Mucosa of descending colon (tissue), 3 donors: ENCODE measurements around the gene TULP3. TPM values are rescaled to one million over a fixed set of nuclear protein-coding genes. Genes with fewer than 3 reads are reported as not detected.

Source experiments
- ATAC-seq: fragments of 200-7000 bp; cut with Tn5 transposase; one replicate; pipeline ENCODE4 v1.9.1; 2020; ENCODE audit warnings: mild to moderate bottlenecking, moderate library complexity
- DNase-seq, 3 donors: peaks; one replicate each; pipeline ENCODE4 v3.0.0-alpha.2; 2020
- H3K36me3 ChIP-seq: fragments of 200-600 bp; one replicate; pipeline ENCODE4 v1.8.0; 2021; ENCODE audit warnings: low read depth, mild to moderate bottlenecking
- H3K4me1 ChIP-seq: fragments of 200-600 bp; one replicate; pipeline ENCODE4 v1.8.0; 2021; ENCODE audit warnings: low read depth, mild to moderate bottlenecking
- H3K4me3 ChIP-seq: fragments of 200-600 bp; one replicate; pipeline ENCODE4 v1.8.0; 2021; ENCODE audit warnings: mild to moderate bottlenecking
- H3K9me3 ChIP-seq: fragments of 200-600 bp; one replicate; pipeline ENCODE4 v1.8.0; 2021; ENCODE audit warnings: mild to moderate bottlenecking
- intact Hi-C, 2 donors: fragments of 100-400 bp; cut with DNase I in 1 of 2; cut with micrococcal nuclease in 1 of 2; formaldehyde crosslinking; loops; one replicate each; pipeline versions ENCODE4 v1.11.0 to v1.11.1; 2022; cut with DNase I, micrococcal nuclease
- total RNA-seq, 3 donors: library from RNA; stranded (reverse); fragmentation: NEBNext Ultra II Directional in 2 of 3; extraction: Animal tissue kit (Norgen Biotek cat#: 25700) in 2 of 3; gene quantifications; one replicate each; pipeline versions ENCODE4 v1.2.1 to v1.2.4, GENCODE V29; 2021 to 2023
- TF ChIP-seq, protein P1 (sequence below): fragments of 200-600 bp; IDR thresholded peaks from one replicate; pipeline ENCODE4 v1.8.0; 2022; ENCODE audit warnings: antibody characterized with exemption, mild to moderate bottlenecking
- donor health status: DM: no; HTN: no; CAD: no; lungs with moderate emphysema.
- donor health status: DM: no; HTN: no; CAD: no.
- donor health status: DM: no; HTN: yes; CAD: no.

The TULP3 gene
- total RNA-seq, 3 donors from 2014 or later = 7.9 to 18.2 (median 8.2) TPM

DNA sequence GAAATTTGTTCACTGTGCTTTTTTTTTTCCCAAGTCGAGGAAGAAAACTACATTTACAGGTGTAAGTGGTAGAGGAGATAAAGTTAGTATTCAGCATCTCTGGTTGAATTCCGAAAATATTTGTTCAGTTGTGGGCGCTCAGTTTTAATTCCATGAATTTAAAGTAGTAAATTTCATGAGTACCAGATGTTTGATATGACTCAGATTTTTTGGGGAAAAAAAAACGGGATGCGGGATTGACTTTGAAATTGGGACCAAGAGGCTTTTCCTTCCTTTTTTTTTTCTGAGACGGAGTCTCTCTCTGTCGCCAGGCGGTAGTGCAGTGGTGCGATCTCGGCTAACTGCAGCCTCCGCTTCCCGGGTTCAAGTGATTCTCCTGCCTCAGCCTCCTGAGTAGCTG, 1.6 kb downstream of the TULP3 start:
- H3K4me3 ChIP-seq = no peak overlapping the region
- ATAC-seq = no peak

DNA sequence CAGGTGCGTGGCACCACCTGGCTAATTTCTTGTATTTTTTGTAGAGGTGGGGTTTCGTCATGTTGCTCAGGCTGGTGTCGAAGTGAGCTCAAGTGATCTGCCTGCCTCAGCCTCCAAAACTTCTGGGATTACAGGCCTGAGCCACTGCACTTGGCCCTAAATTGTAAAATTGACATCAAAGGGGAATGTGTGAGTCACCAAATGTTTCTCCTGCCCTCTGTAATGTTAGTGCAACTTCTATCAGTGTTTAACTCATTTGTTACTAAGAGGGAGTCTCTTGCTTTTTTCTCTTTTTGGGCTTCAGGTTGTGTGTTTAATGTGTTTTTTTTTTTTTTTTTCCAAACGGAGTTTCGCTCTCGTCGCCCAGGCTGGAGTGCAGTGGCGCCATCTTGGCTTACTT, 2.3 kb downstream of the TULP3 start:
- Histone ChIP-seq H3K4me1 (no peaks in the 10 kb centered on the region), H3K9me3 (no peaks in the 10 kb centered on the region), H3K4me3 (no peak overlapping the region), H3K36me3 (no peaks in the 10 kb centered on the region)
- intact Hi-C loops = no loop called here
- no peak for ATAC-seq
- TF ChIP-seq, protein P1, sequence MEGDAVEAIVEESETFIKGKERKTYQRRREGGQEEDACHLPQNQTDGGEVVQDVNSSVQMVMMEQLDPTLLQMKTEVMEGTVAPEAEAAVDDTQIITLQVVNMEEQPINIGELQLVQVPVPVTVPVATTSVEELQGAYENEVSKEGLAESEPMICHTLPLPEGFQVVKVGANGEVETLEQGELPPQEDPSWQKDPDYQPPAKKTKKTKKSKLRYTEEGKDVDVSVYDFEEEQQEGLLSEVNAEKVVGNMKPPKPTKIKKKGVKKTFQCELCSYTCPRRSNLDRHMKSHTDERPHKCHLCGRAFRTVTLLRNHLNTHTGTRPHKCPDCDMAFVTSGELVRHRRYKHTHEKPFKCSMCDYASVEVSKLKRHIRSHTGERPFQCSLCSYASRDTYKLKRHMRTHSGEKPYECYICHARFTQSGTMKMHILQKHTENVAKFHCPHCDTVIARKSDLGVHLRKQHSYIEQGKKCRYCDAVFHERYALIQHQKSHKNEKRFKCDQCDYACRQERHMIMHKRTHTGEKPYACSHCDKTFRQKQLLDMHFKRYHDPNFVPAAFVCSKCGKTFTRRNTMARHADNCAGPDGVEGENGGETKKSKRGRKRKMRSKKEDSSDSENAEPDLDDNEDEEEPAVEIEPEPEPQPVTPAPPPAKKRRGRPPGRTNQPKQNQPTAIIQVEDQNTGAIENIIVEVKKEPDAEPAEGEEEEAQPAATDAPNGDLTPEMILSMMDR = no peak
- DNase-seq = no peak

More for the DNA sequence above, 1.6 kb downstream of the TULP3 start:
- Histone ChIP-seq H3K9me3 (no peaks in the 10 kb centered on the region), H3K36me3 (no peaks in the 10 kb centered on the region), H3K4me1 (no peaks in the 10 kb centered on the region)
- no peak for DNase-seq
- intact Hi-C loops = no loop called here
- TF ChIP-seq, protein P1 = no peak

DNA sequence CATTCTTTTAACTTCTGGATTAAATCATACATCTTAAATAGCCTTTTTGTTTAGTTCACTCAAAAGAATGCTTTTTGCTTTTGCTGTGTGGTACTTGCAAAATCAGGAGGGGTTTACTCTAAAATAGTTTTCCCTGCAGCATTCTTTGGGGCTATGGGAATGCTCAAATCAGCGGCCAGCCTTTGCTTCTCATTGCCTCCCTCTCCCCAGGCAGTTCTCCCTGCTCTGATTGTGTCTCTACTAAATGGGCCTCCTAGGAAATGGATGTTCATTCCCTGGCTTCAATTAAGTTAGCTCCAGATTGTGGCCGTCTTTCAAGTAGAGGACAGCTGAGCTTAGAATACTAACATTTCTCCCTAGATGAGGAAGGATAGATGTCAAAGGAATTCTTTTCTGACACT, 4.4 kb downstream of the TULP3 start:
- no peaks in the 10 kb centered on the region for H3K4me1 ChIP-seq
- H3K36me3 ChIP-seq = no peaks in the 10 kb centered on the region
- TF ChIP-seq, protein P1 = no peak
- no peaks in the 10 kb centered on the region for H3K9me3 ChIP-seq
- H3K4me3 ChIP-seq = no peak overlapping the region
- no peak for ATAC-seq
- intact Hi-C loops = no loop called here
- DNase-seq = no peak

DNA sequence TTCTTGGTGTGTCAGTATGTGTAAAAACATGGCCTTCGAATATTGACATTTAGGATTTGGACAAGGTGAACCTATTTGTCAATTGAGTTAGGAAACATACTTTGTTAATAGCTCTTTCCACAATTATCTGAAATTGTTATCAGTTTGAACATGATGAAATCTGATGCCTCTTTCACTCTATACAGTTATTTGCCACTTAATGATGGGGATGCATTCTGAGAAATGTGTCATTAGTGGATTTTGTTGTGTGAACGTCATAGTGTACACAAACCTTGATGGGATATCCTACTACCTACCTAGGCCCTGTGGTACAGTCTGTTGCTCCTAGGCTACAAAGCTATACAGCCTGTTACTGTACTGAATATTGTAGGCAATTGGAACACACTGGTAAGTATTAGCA, 4.8 kb downstream of the TULP3 start:
- intact Hi-C loops = no loop called here
- no peaks in the 10 kb centered on the region for H3K4me1 ChIP-seq
- ATAC-seq (no peak), DNase-seq (no peak)
- TF ChIP-seq, protein P1 = no peak
- H3K4me3 ChIP-seq = no peak overlapping the region
- no peaks in the 10 kb centered on the region for H3K9me3 ChIP-seq
- H3K36me3 ChIP-seq = no peaks in the 10 kb centered on the region

DNA sequence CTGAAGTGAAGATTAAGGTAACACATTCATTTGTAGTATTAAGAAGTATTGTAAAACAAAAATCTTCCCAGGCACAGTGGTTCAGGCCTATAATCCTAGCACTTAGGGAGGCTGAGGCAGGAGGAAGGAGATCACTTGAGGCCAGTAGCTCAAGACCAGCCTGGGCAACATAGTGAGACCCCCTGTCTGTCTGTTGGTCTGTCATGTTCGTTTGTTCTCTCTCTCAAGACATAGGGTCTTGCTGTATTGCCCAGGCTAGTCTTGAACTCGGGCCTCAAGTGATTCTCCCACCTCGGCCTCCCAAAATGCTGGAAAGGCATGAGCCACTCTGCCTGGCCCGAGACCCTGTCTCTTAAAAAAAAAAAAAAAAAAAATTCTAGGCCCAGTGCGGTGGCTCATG, 6.7 kb downstream of the TULP3 start:
- intact Hi-C loops = no loop called here
- ATAC-seq (no peak), DNase-seq (no peak)
- H3K36me3 ChIP-seq = no peaks in the 10 kb centered on the region
- no peaks in the 10 kb centered on the region for H3K4me1 ChIP-seq
- no peak overlapping the region for H3K4me3 ChIP-seq
- H3K9me3 ChIP-seq = no peaks in the 10 kb centered on the region
- TF ChIP-seq, protein P1 = no peak

DNA sequence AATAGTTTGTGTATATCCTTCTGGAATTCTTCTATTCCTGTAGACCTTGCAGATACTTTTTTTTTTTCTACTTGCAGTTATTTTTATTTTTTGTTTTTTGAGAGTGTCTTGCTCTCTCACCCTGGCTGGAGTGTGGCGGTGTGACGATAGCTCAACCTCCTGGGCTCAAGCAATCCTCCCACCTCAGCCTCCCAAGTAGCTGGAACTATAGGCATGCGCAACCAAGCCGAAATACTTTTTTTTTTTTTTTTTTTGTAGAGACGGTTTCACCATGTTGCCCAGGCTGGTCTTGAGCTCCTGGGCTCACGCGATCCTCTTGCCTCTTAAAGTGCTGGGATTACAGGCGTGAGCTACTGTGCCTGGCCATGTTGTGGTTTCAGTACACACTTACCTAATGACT, 10.0 kb downstream of the TULP3 start:
- no peak for DNase-seq
- intact Hi-C loops = no loop called here

More for the DNA sequence above, 10.0 kb downstream of the TULP3 start:
- Histone ChIP-seq H3K36me3 (no peaks in the 10 kb centered on the region), H3K9me3 (no peaks in the 10 kb centered on the region), H3K4me3 (no peak overlapping the region), H3K4me1 (no peaks in the 10 kb centered on the region)
- TF ChIP-seq, protein P1 = no peak
- ATAC-seq = no peak
